IMR-90 (cell line): ENCODE results near the gene ROMO1.
"Not testable (repeated sequence)": the region's sequence is repeated elsewhere in the genome, so short reads cannot be mapped to it uniquely, and the experiment has no call there.

Source experiments
- CEBPB ChIP-seq: IDR thresholded peaks from 2 replicates; pipeline ENCODE4 v1.6.1; 2012; ENCODE audit warnings: low read depth, low read length, improper control_type of control experiment
- CTCF ChIP-seq: conservative IDR thresholded peaks from 2 replicates; pipeline ENCODE4 v1.5.1; 2012; ENCODE audit warnings: mild to moderate bottlenecking, low read depth, low read length, improper control_type of control experiment
- MAFK ChIP-seq: IDR thresholded peaks from 2 replicates; pipeline ENCODE4 v1.6.1; 2012; ENCODE audit warnings: low read depth, low read length, improper control_type of control experiment
- MAZ ChIP-seq: IDR thresholded peaks from 2 replicates; pipeline ENCODE4 v1.6.1; 2012; ENCODE audit warnings: low read depth, mild to moderate bottlenecking, low read length, improper control_type of control experiment, moderate library complexity, borderline replicate concordance
- MXI1 ChIP-seq: IDR thresholded peaks from 2 replicates; pipeline ENCODE4 v1.6.1; 2012; ENCODE audit warnings: low read depth, mild to moderate bottlenecking, low read length, moderate library complexity, borderline replicate concordance
- NFE2L2 ChIP-seq: fragments of 150-350 bp; IDR thresholded peaks from 2 replicates; pipeline ENCODE4 v1.6.1; 2016; ENCODE audit warnings: low read depth, mild to moderate bottlenecking, low read length
- POLR2A ChIP-seq: IDR thresholded peaks from 2 replicates; pipeline ENCODE4 v1.6.1; 2012; ENCODE audit warnings: mild to moderate bottlenecking, low read depth, low read length
- RAD21 ChIP-seq: IDR thresholded peaks from 2 replicates; pipeline ENCODE4 v1.6.1; 2012; ENCODE audit warnings: low read length, improper control_type of control experiment
- USF2 ChIP-seq: fragments of 150-350 bp; IDR thresholded peaks from 2 replicates; pipeline ENCODE4 v1.6.1; 2017; ENCODE audit warnings: mild to moderate bottlenecking, antibody characterized with exemption, low read length, low read depth

DNA sequence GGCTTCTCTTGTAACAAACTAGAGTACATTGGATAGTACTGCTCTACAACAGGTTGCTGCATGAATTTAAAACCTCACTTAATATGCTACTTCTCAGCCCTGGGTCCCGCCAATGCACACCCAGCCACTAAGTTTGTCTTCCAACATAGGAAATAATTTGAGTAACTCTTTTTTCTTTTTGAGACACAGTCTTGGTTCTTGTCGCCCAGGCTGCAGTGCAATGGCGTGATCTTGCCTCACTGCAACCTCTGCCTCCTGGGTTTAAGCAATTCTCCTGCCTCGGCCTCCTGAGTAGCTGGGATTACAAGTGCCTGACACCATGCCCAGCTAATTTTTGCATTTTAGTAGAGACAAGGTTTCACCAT, 24.1 kb downstream of the ROMO1 start:
- TF ChIP-seq CTCF, MAFK, MAZ, MXI1, CEBPB, POLR2A, NFE2L2, RAD21, USF2: not testable (repeated sequence)
